NCI-H187 treated with DMSO at 0.1 percent for 48 hours (cell line): ENCODE results near the gene CSF1R.
"Not testable (repeated sequence)": the region's sequence is repeated elsewhere in the genome, so short reads cannot be mapped to it uniquely, and the experiment has no call there.

ENCODE experiments used
- DNase-seq: peaks from one replicate; lab custom pipeline; 2025; lab: John Stamatoyannopoulos, UW

CSF1R gene

DNA sequence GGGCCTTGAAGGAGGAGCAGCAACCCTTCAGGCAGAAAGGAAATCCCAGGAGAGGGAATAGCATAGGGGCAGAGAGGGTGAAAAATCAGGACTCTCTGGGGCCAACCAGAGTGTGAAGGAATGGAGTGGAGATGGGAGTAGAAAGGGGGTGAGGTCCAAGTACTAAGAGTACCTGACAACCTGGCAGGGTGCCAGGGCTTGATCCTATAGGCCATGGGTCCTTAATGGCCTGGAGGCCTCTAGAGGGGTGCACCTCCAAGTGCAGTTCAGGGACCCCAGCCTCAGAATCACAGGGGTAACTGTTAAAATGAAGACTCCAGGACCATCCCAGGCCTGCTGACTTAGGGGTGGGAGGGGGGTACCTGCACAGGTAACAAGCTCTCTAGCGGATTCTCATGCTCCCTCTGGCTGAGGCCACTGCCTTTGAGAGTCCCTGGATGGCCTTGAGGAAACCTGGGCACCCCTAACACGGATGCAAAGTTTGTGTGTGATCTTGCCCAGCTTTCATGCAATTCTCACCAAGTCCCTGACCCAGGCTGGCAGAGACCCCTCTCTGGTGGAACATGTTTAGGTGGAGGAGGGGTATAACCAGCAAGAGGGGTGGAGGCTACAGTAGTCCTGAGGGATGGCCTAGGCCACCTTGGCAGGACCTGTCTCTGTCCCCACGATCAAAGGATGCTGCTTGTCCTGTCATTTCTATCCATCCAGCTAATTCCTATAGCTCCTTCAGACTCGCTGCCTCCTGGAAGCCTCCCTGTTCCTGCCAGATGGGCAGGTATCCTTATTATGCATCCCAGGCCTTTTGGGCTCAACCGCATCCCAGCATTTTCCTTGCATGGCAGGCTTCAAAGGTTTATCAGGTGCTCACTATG is 17.6 kb upstream of the CSF1R start:
- no peak for DNase-seq

DNA sequence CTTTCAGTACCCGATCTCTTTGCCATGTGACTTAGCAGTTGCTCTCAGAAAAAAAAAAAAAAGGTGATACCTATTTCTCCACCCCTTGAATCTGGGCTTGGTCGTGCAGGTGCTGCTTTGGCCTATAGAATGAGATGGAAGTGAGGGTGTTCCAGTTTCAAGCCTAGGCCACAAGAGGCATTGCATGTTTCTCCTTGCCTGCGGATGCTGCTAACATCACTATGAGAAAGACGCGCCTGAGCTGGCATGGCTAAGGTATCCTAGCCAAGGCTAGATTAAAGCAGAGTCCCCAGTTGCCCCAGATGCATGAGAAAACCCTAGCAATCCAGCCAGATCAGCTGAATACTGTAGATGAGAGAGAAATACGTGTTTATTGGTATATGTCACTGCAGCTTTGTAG is 14.7 kb upstream of the CSF1R start:
- no peak for DNase-seq

- DNase-seq, result no peak
These were observed 10.8 kb upstream of the CSF1R start for GRCh38 chr5:150097152-150097551.

DNA sequence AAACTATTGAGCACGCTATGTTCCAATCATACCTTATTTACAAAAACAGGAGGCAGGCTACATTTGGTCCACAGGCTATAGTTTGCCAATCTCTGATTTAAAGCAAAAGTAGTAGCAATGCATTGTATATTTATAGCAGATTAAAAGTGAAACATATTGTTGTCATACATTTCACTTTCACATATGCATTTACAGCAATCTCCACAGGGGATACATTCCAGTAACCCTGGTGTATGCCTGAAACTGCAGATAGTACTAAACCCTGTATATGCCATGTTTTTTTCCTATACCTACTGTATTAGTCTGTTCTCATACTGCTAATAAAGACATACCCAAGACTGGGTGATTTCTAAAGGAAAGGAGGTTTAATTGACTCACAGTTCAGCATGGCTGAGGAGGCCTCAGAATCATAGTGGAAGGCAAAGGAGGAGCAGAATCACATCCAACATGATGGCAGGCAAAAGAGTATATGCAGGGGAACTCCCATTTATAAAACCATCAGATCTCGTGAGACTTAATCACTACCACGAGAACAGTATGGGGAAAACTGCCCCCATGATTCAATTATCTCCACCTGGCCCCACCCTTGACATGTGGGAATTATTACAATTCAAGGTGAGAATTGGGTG is 5.9 kb upstream of the CSF1R start:
- no peak for DNase-seq

GRCh38 chr5:150085191-150085912 is 1.0 kb downstream of the CSF1R start:
- no peak for DNase-seq

DNA sequence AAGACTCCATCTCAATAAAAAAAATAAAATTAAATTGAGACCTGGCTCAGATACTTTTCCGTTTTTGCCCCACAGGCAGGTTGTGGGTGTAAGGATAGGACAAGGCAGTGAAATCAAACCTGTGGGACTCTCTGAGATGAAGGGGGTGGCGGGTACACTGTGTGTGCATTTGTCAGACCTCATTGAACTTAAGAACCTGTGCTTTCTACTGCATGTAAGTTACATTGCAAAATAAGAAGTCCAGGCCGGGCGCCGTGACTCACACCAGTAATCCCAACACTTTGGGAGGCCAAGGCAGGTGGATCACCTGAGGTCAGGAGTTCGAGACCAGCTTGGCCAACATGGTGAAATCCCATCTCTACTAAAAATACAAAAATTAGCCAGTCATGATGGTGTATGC is 1.6 kb downstream of the CSF1R start:
- not testable (repeated sequence) for DNase-seq

DNA sequence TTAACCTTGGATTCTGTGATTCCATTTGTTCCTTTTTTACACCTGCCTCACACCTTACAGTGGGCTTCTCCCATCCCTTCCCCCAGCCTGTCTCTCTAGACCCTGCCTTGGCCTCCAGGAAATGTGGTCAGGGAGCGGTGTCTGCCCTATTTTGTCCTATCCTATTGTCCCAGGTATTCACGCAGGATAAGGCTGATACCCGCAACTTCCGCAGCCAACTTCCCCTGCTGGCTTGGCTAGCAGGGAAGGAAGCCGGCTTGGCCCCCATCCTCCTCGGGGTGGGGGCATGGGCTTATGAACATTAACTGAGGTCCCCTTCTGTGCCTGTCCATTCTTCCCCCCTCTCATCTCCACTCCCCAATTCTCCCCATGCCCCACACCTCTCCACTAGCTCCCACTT is 3.5 kb downstream of the CSF1R start:
- DNase-seq, result no peak

GRCh38 chr5:150082374-150082773 is 4.0 kb downstream of the CSF1R start:
- DNase-seq, result no peak

DNA sequence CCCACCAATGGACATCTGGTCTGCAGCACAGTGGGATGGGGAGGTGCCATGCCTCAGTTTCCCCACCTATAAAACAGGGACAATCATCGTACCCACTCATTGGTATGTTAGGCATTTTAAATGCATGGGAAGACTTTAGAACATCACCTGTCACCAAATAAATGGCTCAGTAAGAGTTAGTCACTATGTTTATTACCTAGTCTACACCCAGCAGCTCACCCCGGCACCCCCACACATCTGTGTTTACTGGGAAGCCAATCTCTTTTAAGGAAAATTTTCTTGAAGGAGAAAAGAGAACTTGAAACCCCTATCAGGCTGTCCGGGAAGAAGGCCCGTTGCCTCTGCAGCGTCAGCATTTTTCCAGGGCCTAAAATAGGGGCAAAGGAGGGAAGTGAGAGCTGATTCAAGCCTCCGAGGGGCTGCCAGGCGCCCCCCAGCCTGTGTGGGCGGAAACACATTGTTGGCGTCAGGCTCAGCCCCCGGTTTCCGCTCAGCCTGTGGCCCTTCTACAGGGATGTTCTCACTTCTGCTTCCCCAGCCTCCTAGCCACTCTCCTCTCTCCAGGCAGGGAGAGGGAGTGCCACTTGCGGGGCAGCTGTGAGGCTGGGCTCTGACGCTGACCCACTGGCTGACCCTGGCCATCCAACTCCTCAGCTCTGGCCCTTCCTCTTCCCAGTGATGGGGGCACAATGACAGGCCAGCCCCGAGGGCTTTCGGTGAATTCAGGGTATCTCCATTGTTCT is 4.6 kb downstream of the CSF1R start:
- no peak for DNase-seq

GRCh38 chr5:150080696-150081435 is 5.5 kb downstream of the CSF1R start:
- DNase-seq, result no peak

DNA sequence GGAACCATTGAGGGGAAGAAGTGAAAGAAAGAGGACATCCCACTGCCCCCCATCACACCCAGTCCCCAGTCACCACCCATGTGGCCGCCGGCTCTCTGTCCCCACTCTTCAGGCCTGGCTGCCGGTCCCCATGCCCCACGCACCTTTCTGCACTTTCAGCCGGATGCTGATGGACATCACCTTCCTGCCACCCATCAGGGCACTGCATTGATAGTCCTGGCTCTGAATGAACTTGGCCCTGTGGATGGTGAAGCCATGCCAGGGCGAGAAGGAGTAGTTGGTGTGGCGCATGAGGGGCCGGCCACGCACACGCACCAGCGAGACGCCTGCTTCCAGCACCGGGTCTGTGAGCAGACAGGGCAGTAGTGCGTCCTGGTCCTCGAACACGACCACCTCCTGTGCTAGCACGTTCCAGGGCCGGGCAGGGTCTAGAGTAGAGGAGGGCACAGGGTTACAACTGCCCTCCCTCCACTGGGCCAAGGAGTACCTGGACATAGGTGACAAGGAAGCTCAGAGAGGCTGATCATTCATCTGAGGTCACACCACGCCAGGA is 6.4 kb downstream of the CSF1R start:
- DNase-seq, result no peak

DNA sequence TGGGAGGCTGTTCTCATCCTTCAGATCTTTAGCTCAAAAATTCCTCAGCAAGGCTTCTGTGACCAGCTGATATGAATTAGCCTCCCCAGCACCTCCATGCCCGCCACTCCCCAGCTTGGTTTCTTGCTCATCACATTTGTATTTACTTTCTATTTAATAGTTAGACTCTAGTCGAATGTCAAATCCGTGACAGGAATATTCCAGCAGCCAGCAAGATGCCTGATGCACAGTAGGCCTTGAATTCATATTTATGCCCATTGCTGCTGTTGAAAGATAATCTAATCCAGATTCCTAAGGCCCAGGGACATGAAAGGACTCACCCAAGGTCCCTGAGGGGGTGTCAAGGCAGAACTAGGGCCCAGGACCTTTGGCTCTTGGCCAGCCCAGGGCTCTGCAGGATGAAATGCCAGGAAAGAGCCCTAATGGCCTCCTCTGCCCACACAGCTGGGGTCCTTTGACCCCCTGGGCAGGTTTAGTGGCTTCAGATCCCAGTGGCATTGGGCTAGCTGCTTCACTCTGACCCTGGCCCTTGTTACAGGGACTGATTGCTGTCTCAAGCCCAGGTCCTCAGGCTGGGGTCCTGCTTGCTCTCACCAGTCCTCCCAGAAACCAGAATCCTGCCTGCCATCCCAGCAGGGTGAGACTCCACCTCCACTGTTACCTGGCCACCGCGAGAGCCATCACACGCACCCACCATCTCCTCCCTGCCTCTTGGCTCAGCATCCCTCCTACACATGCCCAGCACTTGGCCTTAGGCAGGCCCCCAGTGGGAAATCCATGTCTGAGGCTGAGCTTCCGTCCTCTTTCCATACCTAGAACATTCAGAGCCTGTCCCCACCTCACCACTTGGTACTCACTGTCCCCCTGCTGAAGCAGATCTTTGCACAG is 7.3 kb downstream of the CSF1R start:
- DNase-seq, result no peak

DNA sequence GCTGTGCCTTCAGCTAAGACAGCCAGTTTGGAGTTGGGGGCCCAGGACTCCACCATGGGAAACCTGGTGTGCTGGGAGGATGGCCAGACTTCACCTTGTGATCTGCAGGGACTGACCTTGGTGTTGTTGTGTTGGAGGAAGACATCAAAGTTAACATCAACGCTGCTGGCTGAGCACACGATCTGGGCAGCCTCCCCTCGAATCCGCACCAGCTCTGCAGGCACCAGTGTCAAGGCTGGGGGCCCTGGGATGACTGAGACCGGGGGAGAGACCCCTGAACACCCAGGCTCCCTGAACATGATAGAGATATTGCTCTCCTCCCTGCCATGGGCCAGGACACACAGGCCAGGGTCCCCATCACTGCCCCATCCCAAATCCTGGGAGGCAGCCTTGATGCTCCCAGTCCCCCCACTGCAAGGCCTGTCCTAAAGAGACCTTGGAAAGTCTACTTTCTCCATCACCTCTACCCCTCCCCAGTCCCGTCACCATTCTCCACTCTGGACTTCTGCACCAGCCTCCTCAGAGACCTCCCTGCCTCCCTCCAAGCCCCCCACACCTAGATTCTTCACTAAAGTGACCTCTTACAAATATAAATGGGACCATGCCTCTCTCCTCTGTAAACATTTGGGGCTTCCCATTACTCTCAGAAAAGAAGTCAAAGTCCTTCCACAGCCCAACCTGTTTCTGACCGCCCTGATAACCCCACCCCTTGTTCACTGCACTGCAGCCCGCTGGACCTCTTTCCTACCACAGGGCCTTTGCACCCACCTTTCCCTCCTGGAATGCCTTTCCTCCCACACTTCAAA is 8.2 kb downstream of the CSF1R start:
- no peak for DNase-seq

- no peak for DNase-seq
These were observed 9.3 kb downstream of the CSF1R start for GRCh38 chr5:150077060-150077459.

DNA sequence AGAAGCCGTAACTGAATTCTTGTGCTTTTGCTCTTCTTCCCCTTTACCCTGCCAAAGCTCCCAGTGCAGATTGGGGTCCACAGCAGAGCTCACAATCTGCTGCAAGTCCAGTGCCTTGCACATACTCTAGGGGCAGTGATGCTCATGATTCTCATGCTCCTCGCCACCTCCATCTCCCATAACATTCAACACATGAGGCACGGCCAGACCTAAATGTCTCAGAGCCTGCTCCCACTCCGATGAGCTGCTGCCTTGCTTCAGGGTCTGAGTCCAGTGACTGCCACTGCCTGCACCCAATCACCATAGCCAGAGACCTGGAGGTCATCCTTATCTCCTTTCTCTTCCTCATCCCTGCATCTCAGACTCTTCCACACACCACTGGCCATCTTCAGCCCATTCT is 10.5 kb downstream of the CSF1R start:
- no peak for DNase-seq

DNA sequence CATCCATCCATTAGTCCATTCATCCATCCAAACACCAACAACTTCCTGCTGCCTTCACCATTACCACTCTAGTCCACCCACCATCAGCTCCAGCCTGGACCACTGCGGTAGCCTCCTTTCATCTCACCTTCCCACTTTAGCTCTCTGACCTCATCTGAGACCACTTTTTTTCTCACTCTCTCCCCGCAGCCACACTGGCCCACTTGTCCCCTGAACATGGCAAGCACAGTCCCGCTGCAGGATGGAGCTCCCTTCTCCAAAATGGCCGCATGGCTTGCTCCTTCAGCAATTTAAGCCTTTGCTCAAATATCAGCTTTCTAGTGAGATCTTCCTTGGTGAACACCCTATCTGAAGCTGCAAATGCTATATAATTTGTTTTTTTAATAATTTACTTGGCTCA is 11.1 kb downstream of the CSF1R start:
- no peak for DNase-seq

GRCh38 chr5:150073677-150074076 is 12.7 kb downstream of the CSF1R start:
- DNase-seq, result no peak

- no peak for DNase-seq
These were observed 13.2 kb downstream of the CSF1R start for GRCh38 chr5:150073086-150073625.

DNA sequence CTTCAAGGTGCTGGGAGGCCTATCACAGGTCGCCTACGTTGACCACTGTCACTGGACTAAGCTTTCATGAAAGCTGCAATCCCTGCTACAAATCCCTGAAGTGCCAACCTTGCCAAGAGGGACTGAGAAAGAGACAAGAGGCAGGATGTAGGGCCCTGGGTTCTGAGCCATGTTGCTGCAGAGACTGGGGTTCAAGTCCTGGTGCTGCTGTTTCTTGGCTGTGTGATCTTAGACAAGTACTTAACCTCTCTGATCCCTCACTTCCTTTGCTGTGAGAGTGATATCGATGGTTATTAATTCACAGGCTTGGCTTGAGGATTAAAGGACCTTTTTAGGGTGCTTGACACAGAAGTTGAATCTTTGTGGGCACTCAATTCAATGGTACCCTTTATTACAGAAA is 15.5 kb downstream of the CSF1R start:
- no peak for DNase-seq
